DMS 273 treated with DMSO at 0.1 percent for 48 hours (cell line): Measurements from ENCODE around the gene C1D.
"Not testable (repeated sequence)": the region's sequence is repeated elsewhere in the genome, so short reads cannot be mapped to it uniquely, and the experiment has no call there.

Experiments used
- DNase-seq: peaks from one replicate; lab custom pipeline; 2025; lab: John Stamatoyannopoulos, UW

Gene C1D

GRCh38 chr2:67999332-67999731 lies 63.5 kb downstream of the C1D start:
- no peak for DNase-seq

- DNase-seq, result no peak
These were observed 64.9 kb downstream of the C1D start for GRCh38 chr2:67997903-67998302.

GRCh38 chr2:67997528-67997900 lies 65.3 kb downstream of the C1D start:
- no peak for DNase-seq

- no peak for DNase-seq
These were observed 65.9 kb downstream of the C1D start for GRCh38 chr2:67996772-67997527.

- no peak for DNase-seq
These were observed 68.1 kb downstream of the C1D start for GRCh38 chr2:67994716-67995115.

- not testable (repeated sequence) for DNase-seq
These were observed 68.7 kb downstream of the C1D start for GRCh38 chr2:67994069-67994468.

GRCh38 chr2:67993329-67993728 lies 69.5 kb downstream of the C1D start:
- no peak for DNase-seq

GRCh38 chr2:67991456-67991855 lies 71.3 kb downstream of the C1D start:
- no peak for DNase-seq
